Endothelial cell of umbilical vein (primary cell): Measurements from ENCODE around the gene ENOSF1. TPM values are rescaled to one million over a fixed set of nuclear protein-coding genes. Genes with fewer than 3 reads are reported as not detected.

Experiments used
- BruUV-seq: library from RNA; stranded (reverse); fragments of 400-500 nt; replicated peaks from 2 replicates; lab custom pipeline; 2021; lab: Mats Ljungman, UMichigan
- CTCF ChIA-PET: fragments of 300-600, 350-600 bp; sonication (Branson Sonifier 250); formaldehyde crosslinking; loops from one replicate; lab custom pipeline; 2021; ENCODE audit warnings: antibody characterized with exemption, inconsistent platforms; lab: Charles Lee
- POLR2A ChIA-PET: fragments of 300-600, 350-600 bp; sonication (Branson Sonifier 250); formaldehyde crosslinking; loops from one replicate; lab custom pipeline; 2021; ENCODE audit warnings: antibody characterized with exemption, inconsistent platforms; lab: Charles Lee
- DNase-seq: peaks from one replicate; pipeline ENCODE4 v3.0.0-alpha.2; 2011; ENCODE audit warnings: low read depth, low spot score
- FAIRE-seq: peaks from 2 replicates; lab custom pipeline; 2011; peaks lifted over from hg19 to GRCh38; lab: Jason Lieb, UNC
- H2AFZ ChIP-seq: 2 replicates; pipeline ENCODE4 v1.6.0; 2012; ENCODE audit warnings: low read depth, low read length, control low read depth, inconsistent platforms
- H3K27ac ChIP-seq: 2 replicates; pipeline ENCODE4 v1.5.1; 2011; ENCODE audit warnings: low read depth, mild to moderate bottlenecking, control low read depth, low read length, moderate library complexity; ENCODE audit not compliant: insufficient read depth
- H3K27me3 ChIP-seq, 2 experiments: 2 replicates each; pipeline versions ENCODE4 v1.6.0 to v1.6.1; 2011; ENCODE audit warnings: low read length in 2 of 2, mixed read lengths in 1 of 2; ENCODE audit not compliant: control insufficient read depth in 2 of 2, insufficient read depth in 2 of 2
- H3K36me3 ChIP-seq, 2 experiments: 2 replicates in 1 of 2; 3 replicates in 1 of 2; pipeline ENCODE4 v1.5.1; 2011; ENCODE audit warnings: low read length in 2 of 2, mild to moderate bottlenecking in 1 of 2, moderate library complexity in 1 of 2; ENCODE audit not compliant: control insufficient read depth in 2 of 2, insufficient read depth in 2 of 2; ENCODE audit errors: extremely low read depth in 1 of 2
- H3K4me1 ChIP-seq: 3 replicates; pipeline ENCODE4 v1.5.1; 2011; ENCODE audit warnings: mild to moderate bottlenecking, low read length; ENCODE audit not compliant: control insufficient read depth, insufficient read depth; ENCODE audit errors: extremely low read depth
- H3K4me2 ChIP-seq: 2 replicates; pipeline ENCODE4 v1.6.1; 2011; ENCODE audit warnings: low read length, control low read depth, mixed read lengths; ENCODE audit not compliant: insufficient read depth
- H3K4me3 ChIP-seq, 3 experiments: fragments of 200-600 bp in 1 of 3; sonication (generic), shearing (Covaris generic) in 1 of 3; replicated peaks in 1 of 3; 2 replicates each; pipeline ENCODE4 v1.5.1; 2011 to 2016; ENCODE audit warnings: control low read depth in 3 of 3, low read length in 3 of 3, mild to moderate bottlenecking in 2 of 3, inconsistent platforms in 1 of 3, low read depth in 1 of 3, moderate library complexity in 1 of 3; ENCODE audit not compliant: insufficient read depth in 1 of 3
- H3K79me2 ChIP-seq: 2 replicates; pipeline ENCODE4 v1.6.0; 2012; ENCODE audit warnings: low read length, inconsistent platforms; ENCODE audit not compliant: control insufficient read depth, insufficient read depth
- H3K9ac ChIP-seq: replicated peaks from 2 replicates; pipeline ENCODE3; 2011; ENCODE audit warnings: low read length, control low read depth; ENCODE audit not compliant: insufficient read depth; ENCODE audit errors: extremely low read depth
- H3K9me1 ChIP-seq: replicated peaks from 3 replicates; pipeline ENCODE4 v1.6.0; 2011; ENCODE audit warnings: mild to moderate bottlenecking, low read length; ENCODE audit not compliant: control insufficient read depth, insufficient read depth; ENCODE audit errors: extremely low read depth
- H3K9me3 ChIP-seq: replicated peaks from 2 replicates; pipeline ENCODE4 v1.5.1; 2012; ENCODE audit warnings: low read length, inconsistent platforms; ENCODE audit not compliant: control insufficient read depth, insufficient read depth
- H4K20me1 ChIP-seq: replicated peaks from 2 replicates; pipeline ENCODE3; 2011; ENCODE audit warnings: mild to moderate bottlenecking, low read length; ENCODE audit not compliant: control insufficient read depth, insufficient read depth; ENCODE audit errors: extremely low read depth
- CTCF ChIP-seq, 2 donors: IDR thresholded peaks; 1 replicate in 1 of 2; 2 replicates in 1 of 2; pipeline ENCODE4 v1.5.1; 2011; ENCODE audit warnings: low read length in 2 of 2, mild to moderate bottlenecking in 2 of 2, moderate library complexity in 2 of 2, control low read depth in 1 of 2, inconsistent platforms in 1 of 2, low read depth in 1 of 2; ENCODE audit not compliant: insufficient read depth in 1 of 2; ENCODE audit errors: extremely low read depth in 1 of 2
- EZH2 ChIP-seq: IDR thresholded peaks from 2 replicates; pipeline ENCODE4 v1.6.1; 2012; ENCODE audit warnings: borderline replicate concordance, low read depth, mild to moderate bottlenecking, moderate library complexity, low read length, inconsistent platforms; ENCODE audit not compliant: severe bottlenecking
- FOS ChIP-seq: IDR thresholded peaks from 2 replicates; pipeline ENCODE4 v1.6.1; 2011; ENCODE audit warnings: mild to moderate bottlenecking, low read length, moderate library complexity, borderline replicate concordance; ENCODE audit not compliant: insufficient read depth
- GATA2 ChIP-seq: IDR thresholded peaks from 2 replicates; pipeline ENCODE4 v1.7.0; 2011; ENCODE audit warnings: low read depth, mild to moderate bottlenecking, moderate library complexity, mixed read lengths, low read length; ENCODE audit not compliant: insufficient read length, insufficient read depth
- JUN ChIP-seq: IDR thresholded peaks from 2 replicates; pipeline ENCODE4 v1.6.1; 2011; ENCODE audit warnings: borderline replicate concordance, low read depth; ENCODE audit not compliant: insufficient read length, insufficient read depth
- MYC ChIP-seq: IDR thresholded peaks from one replicate; pipeline ENCODE4 v1.6.1; 2011; ENCODE audit warnings: mild to moderate bottlenecking, low read depth, low read length
- POLR2A ChIP-seq: IDR thresholded peaks from 2 replicates; pipeline ENCODE4 v1.6.1; 2012; ENCODE audit warnings: low read depth, mild to moderate bottlenecking, control low read depth, low read length
- POLR2AphosphoS5 ChIP-seq: IDR thresholded peaks from 2 replicates; pipeline ENCODE4 v1.6.1; 2012; ENCODE audit warnings: low read depth, mild to moderate bottlenecking, control low read depth, low read length, moderate library complexity; ENCODE audit not compliant: insufficient read depth
- dilution Hi-C: fragments of 300-500 bp; cut with MboI; formaldehyde crosslinking; loops from one replicate; pipeline ENCODE4 v1.15.0; 2019; ENCODE audit warnings: low sequenced_read_pairs; ENCODE audit not compliant: extremely low pct_ligation_motif_present
- intact Hi-C: fragments of 100-400 bp; cut with micrococcal nuclease; formaldehyde crosslinking; loops from one replicate; pipeline ENCODE4 v1.10.0; 2022
- polyA plus RNA-seq, 4 experiments: library from polyadenylated mRNA; depleted of rRNA in 3 of 4; stranded (reverse) in 3 of 4; unstranded in 1 of 4; fragments of >200 nt; gene quantifications; 2 replicates each; pipeline versions ENCODE4 v1.2.1 to v1.2.3, GENCODE V29; 2011 to 2012; ENCODE audit warnings: missing spikeins in 1 of 4
- total RNA-seq: library from RNA; stranded (reverse); gene quantifications from 2 replicates; pipeline ENCODE4 v1.2.3, GENCODE V29; 2021

ENOSF1 gene
- total and polyA plus RNA-seq, 2 donors (not counting 3 experiments of a cell fraction or from before 2014, with no cell fraction given): 19.5 to 50.5 TPM

- Histone ChIP-seq H4K20me1 (no peaks in the 10 kb centered on the region), H3K9ac (no peak overlapping the region), H3K9me1 (no peaks in the 10 kb centered on the region), H3K4me2 (no peak overlapping the region), H3K36me3 (no peaks in the 10 kb centered on the region), H2AFZ (no peak overlapping the region), H3K4me1 (no peaks in the 10 kb centered on the region), H3K4me3 (no peak overlapping the region), H3K9me3 (no peaks in the 10 kb centered on the region), H3K27ac (no peak overlapping the region), H3K79me2 (no peaks in the 10 kb centered on the region), H3K27me3 (no peaks in the 10 kb centered on the region)
- no peak for FAIRE-seq
- BruUV-seq: no TSS peak
- POLR2A ChIA-PET: no interaction called here
- intact Hi-C loops (loop anchor here (10.0 kb wide), 1 partner anchor 184 kb away; no protein-coding TSS in a partner anchor), dilution Hi-C loops (no loop called here)
- CTCF ChIA-PET: no interaction called here
- DNase-seq: no peak
- TF ChIP-seq POLR2A: no peak
- no peak for TF ChIP-seq FOS
- no peak for TF ChIP-seq EZH2
- TF ChIP-seq POLR2AphosphoS5: no peak
- TF ChIP-seq MYC: no peak
- no peak for TF ChIP-seq JUN
- no peak for TF ChIP-seq CTCF (IDR thresholded peaks at IDR 0.05; ENCODE audit: extremely low read depth in 1 of 2, insufficient read depth in 1 of 2, low read depth in 1 of 2, low read length in 2 of 2)
- no peak for TF ChIP-seq GATA2
These were observed 62.0 kb downstream of the ENOSF1 start for GRCh38 chr18:650428-650858.
